ENCODE data around the gene SNU13. TPM values are rescaled to one million over a fixed set of nuclear protein-coding genes. Genes with fewer than 3 reads are reported as not detected.

SNU13 gene
- total RNA-seq, 1 experiment from 2014 or later = 203 TPM

DNA sequence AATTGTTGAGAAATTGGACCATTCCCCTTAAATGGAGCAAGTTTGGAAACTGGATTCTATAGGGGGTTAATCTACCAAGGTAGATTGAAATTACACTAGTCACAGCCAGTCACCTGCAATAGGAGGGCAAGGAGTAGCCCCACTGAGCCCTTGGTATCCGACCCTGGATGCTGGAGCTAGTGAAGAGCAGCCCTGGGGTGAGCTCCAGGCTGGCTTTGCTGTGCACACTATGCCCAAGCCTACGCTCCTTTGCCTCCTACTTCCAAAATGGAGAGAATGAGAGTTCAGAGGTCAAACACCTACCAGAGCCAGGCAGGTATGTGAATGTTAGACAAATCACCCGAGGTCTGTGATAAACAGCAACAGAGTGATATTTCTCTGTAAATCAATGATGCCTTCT is 23.7 kb downstream of the SNU13 start:
- Mint-ChIP-seq H3K9me3 (no peaks in the 10 kb centered on the region), H3K27ac (peak overlapping the region in 2 of 3 experiments; percentile 42 to 44; a peak in 3 of 7 replicates), H3K27me3 (ENCODE audit: low read depth) (no peaks in the 10 kb centered on the region), H3K4me1 (peaks cover 10 to 11% of the 10 kb centered on the region in 2 experiments), H3K36me3 (ENCODE audit: insufficient read depth in 1 of 3, low read depth in 3 of 3) (peaks cover 22 to 49% (median 36%) of the 10 kb centered on the region in 3 experiments), H3K4me3 (no peak overlapping the region)
- Histone ChIP-seq H2BK12ac (ENCODE audit: insufficient read length, low read depth, low read length) (no peak overlapping the region), H3T11ph (ENCODE audit: low read length) (no peak overlapping the region), H2BK15ac (ENCODE audit: low read depth, low read length) (no peak overlapping the region), H2BK5ac (ENCODE audit: insufficient read length, low read length) (no peak overlapping the region), H2AK5ac (ENCODE audit: insufficient read length, low read length) (no peak overlapping the region), H3K9me3 (ENCODE audit: control insufficient read depth, low read depth, low read length) (no peaks in the 10 kb centered on the region), H4K91ac (ENCODE audit: insufficient read length, low read depth, low read length) (no peak overlapping the region), H3K27me3 (ENCODE audit: insufficient read depth, low read length) (no peaks in the 10 kb centered on the region), H3K18ac (ENCODE audit: insufficient read length, low read depth, low read length) (no peak overlapping the region), H3K79me2 (ENCODE audit: insufficient read depth, low read length) (no peaks in the 10 kb centered on the region), H3K4me1 (ENCODE audit: insufficient read depth, low read length) (no peaks in the 10 kb centered on the region), H4K5ac (ENCODE audit: insufficient read length, low read depth, low read length) (no peak overlapping the region), H3K4ac (ENCODE audit: low read depth, low read length) (no peak overlapping the region), H3K56ac (ENCODE audit: insufficient read length, low read depth, low read length) (no peak overlapping the region), H4K8ac (replicated peaks; ENCODE audit: insufficient read length, low read depth, low read length) (no peak overlapping the region), H3K23ac (ENCODE audit: insufficient read length, low read depth, low read length) (no peak overlapping the region), H3K27ac (ENCODE audit: insufficient read length, low read depth, low read length) (no peak overlapping the region), H3K4me2 (ENCODE audit: insufficient read depth, insufficient read length, low read length) (no peak overlapping the region), H3K9ac (ENCODE audit: extremely low read depth, insufficient read length, low read length) (no peak overlapping the region), H3K14ac (ENCODE audit: insufficient read depth, low read length) (no peak overlapping the region), H4K20me1 (ENCODE audit: control insufficient read depth, insufficient read depth, insufficient read length) (no peaks in the 10 kb centered on the region), H2BK120ac (ENCODE audit: low read depth, low read length, poor library complexity, severe bottlenecking) (no peak overlapping the region), H3K23me2 (ENCODE audit: insufficient read length, low read depth, low read length, poor library complexity, severe bottlenecking) (no peaks in the 10 kb centered on the region), H2BK20ac (ENCODE audit: low read depth, low read length, poor library complexity, severe bottlenecking) (no peak overlapping the region), H3K79me1 (ENCODE audit: insufficient read depth, low read depth, low read length, poor library complexity, severe bottlenecking) (no peaks in the 10 kb centered on the region), H2AFZ (ENCODE audit: low read length) (no peak overlapping the region)
- WGBS (ENCODE audit: extremely low coverage, insufficient read length, low lambda C conversion rate) = no CpG with 5 or more reads among the region's 3 CpGs
- no peak for DNase-seq
- TF ChIP-seq, protein P1, sequence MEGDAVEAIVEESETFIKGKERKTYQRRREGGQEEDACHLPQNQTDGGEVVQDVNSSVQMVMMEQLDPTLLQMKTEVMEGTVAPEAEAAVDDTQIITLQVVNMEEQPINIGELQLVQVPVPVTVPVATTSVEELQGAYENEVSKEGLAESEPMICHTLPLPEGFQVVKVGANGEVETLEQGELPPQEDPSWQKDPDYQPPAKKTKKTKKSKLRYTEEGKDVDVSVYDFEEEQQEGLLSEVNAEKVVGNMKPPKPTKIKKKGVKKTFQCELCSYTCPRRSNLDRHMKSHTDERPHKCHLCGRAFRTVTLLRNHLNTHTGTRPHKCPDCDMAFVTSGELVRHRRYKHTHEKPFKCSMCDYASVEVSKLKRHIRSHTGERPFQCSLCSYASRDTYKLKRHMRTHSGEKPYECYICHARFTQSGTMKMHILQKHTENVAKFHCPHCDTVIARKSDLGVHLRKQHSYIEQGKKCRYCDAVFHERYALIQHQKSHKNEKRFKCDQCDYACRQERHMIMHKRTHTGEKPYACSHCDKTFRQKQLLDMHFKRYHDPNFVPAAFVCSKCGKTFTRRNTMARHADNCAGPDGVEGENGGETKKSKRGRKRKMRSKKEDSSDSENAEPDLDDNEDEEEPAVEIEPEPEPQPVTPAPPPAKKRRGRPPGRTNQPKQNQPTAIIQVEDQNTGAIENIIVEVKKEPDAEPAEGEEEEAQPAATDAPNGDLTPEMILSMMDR (conservative IDR thresholded peaks at IDR 0.05) = no peak

All from H9 (cell line).